GM12872 (cell line): ENCODE results near the gene RUNX3.

ENCODE experiments used
- CTCF ChIP-seq: IDR thresholded peaks from 3 replicates; pipeline ENCODE4 v1.5.1; 2011; ENCODE audit warnings: low read depth, mild to moderate bottlenecking, low read length, moderate library complexity; ENCODE audit not compliant: insufficient read depth

The RUNX3 gene

GRCh38 chr1:24912376-24913273 lies 17.5 kb downstream of the RUNX3 start:
- TF ChIP-seq CTCF: no peak

- TF ChIP-seq CTCF: no peak
Observed at GRCh38 chr1:24911651-24912155, 18.4 kb downstream of the RUNX3 start.

GRCh38 chr1:24910751-24911650 lies 19.1 kb downstream of the RUNX3 start:
- TF ChIP-seq CTCF: no peak

- TF ChIP-seq CTCF: no peak
Observed at GRCh38 chr1:24910210-24910609, 19.9 kb downstream of the RUNX3 start.

GRCh38 chr1:24909388-24909898 lies 20.6 kb downstream of the RUNX3 start:
- peak; percentile 31; the same call in 1 of the 3 replicates for TF ChIP-seq CTCF

GRCh38 chr1:24908591-24909259 lies 21.4 kb downstream of the RUNX3 start:
- TF ChIP-seq CTCF: no peak
